H9 (cell line): ENCODE measurements around the gene PYGO2. TPM values are rescaled to one million over a fixed set of nuclear protein-coding genes. Genes with fewer than 3 reads are reported as not detected.

Experiments used
- DNase-seq: peaks from one replicate; pipeline ENCODE4 v3.0.0-alpha.2; 2017
- H2AFZ ChIP-seq: one replicate; pipeline ENCODE4 v1.6.1; 2013; ENCODE audit warnings: mild to moderate bottlenecking, low read length, control low read depth, moderate library complexity
- H2AK5ac ChIP-seq: 2 replicates; pipeline ENCODE4 v1.6.1; 2013; ENCODE audit warnings: low read length, control low read depth, mixed read lengths; ENCODE audit not compliant: insufficient read length
- H2BK120ac ChIP-seq: one replicate; pipeline ENCODE4 v1.6.1; 2013; ENCODE audit warnings: low read depth, mild to moderate bottlenecking, low read length, control low read depth, inconsistent platforms; ENCODE audit not compliant: poor library complexity, severe bottlenecking
- H2BK12ac ChIP-seq: 2 replicates; pipeline ENCODE4 v1.6.1; 2013; ENCODE audit warnings: low read length, control low read depth, mixed read lengths, low read depth; ENCODE audit not compliant: insufficient read length
- H2BK15ac ChIP-seq: 2 replicates; pipeline ENCODE4 v1.6.1; 2013; ENCODE audit warnings: low read depth, low read length, control low read depth
- H2BK20ac ChIP-seq: one replicate; pipeline ENCODE4 v1.6.1; 2013; ENCODE audit warnings: low read depth, mild to moderate bottlenecking, low read length, control low read depth, inconsistent platforms; ENCODE audit not compliant: poor library complexity, severe bottlenecking
- H2BK5ac ChIP-seq: 2 replicates; pipeline ENCODE4 v1.6.1; 2013; ENCODE audit warnings: low read length, control low read depth, mixed read lengths; ENCODE audit not compliant: insufficient read length
- H3K14ac ChIP-seq: 2 replicates; pipeline ENCODE4 v1.6.1; 2013; ENCODE audit warnings: low read length, control low read depth; ENCODE audit not compliant: insufficient read depth
- H3K18ac ChIP-seq: 2 replicates; pipeline ENCODE4 v1.6.1; 2013; ENCODE audit warnings: low read depth, mild to moderate bottlenecking, mixed read lengths, low read length, control low read depth; ENCODE audit not compliant: insufficient read length
- H3K23ac ChIP-seq: 2 replicates; pipeline ENCODE4 v1.6.1; 2013; ENCODE audit warnings: low read length, control low read depth, mixed read lengths, low read depth; ENCODE audit not compliant: insufficient read length
- H3K23me2 ChIP-seq: 2 replicates; pipeline ENCODE4 v1.6.1; 2013; ENCODE audit warnings: low read depth, mild to moderate bottlenecking, mixed read lengths, low read length, control low read depth; ENCODE audit not compliant: insufficient read length, poor library complexity, severe bottlenecking
- H3K27ac ChIP-seq: 2 replicates; pipeline ENCODE4 v1.5.1; 2013; ENCODE audit warnings: low read length, control low read depth, mixed read lengths, low read depth; ENCODE audit not compliant: insufficient read length
- H3K27me3 ChIP-seq: 2 replicates; pipeline ENCODE4 v1.6.1; 2013; ENCODE audit warnings: low read length, control low read depth, inconsistent platforms; ENCODE audit not compliant: insufficient read depth
- H3K4ac ChIP-seq: 2 replicates; pipeline ENCODE4 v1.6.1; 2013; ENCODE audit warnings: low read depth, mild to moderate bottlenecking, control low read depth, inconsistent platforms, low read length, moderate library complexity
- H3K4me1 ChIP-seq: 2 replicates; pipeline ENCODE4 v1.6.1; 2013; ENCODE audit warnings: low read length, control low read depth, inconsistent platforms; ENCODE audit not compliant: insufficient read depth
- H3K4me2 ChIP-seq: 2 replicates; pipeline ENCODE4 v1.6.1; 2013; ENCODE audit warnings: low read length, control low read depth, mixed read lengths; ENCODE audit not compliant: insufficient read length, insufficient read depth
- H3K56ac ChIP-seq: 2 replicates; pipeline ENCODE4 v1.6.1; 2013; ENCODE audit warnings: low read depth, mild to moderate bottlenecking, mixed read lengths, low read length, control low read depth; ENCODE audit not compliant: insufficient read length
- H3K79me1 ChIP-seq: 2 replicates; pipeline ENCODE4 v1.6.1; 2013; ENCODE audit warnings: low read depth, mild to moderate bottlenecking, moderate library complexity, low read length, control low read depth, inconsistent platforms; ENCODE audit not compliant: insufficient read depth, poor library complexity, severe bottlenecking
- H3K79me2 ChIP-seq: 2 replicates; pipeline ENCODE4 v1.6.1; 2013; ENCODE audit warnings: low read length, control low read depth, inconsistent platforms; ENCODE audit not compliant: insufficient read depth
- H3K9ac ChIP-seq: 2 replicates; pipeline ENCODE4 v1.6.1; 2013; ENCODE audit warnings: low read length, control low read depth, mixed read lengths; ENCODE audit not compliant: insufficient read length; ENCODE audit errors: extremely low read depth
- H3K9me3 ChIP-seq: one replicate; pipeline ENCODE4 v1.6.1; 2013; ENCODE audit warnings: low read depth, low read length, inconsistent platforms; ENCODE audit not compliant: control insufficient read depth
- H3T11ph ChIP-seq: one replicate; pipeline ENCODE4 v1.6.1; 2013; ENCODE audit warnings: mild to moderate bottlenecking, low read length, control low read depth, inconsistent platforms
- H4K20me1 ChIP-seq: one replicate; pipeline ENCODE4 v1.6.1; 2013; ENCODE audit not compliant: control insufficient read depth, insufficient read length, insufficient read depth
- H4K5ac ChIP-seq: 2 replicates; pipeline ENCODE4 v1.6.1; 2013; ENCODE audit warnings: low read depth, mild to moderate bottlenecking, mixed read lengths, low read length, control low read depth; ENCODE audit not compliant: insufficient read length
- H4K8ac ChIP-seq: replicated peaks from 2 replicates; pipeline ENCODE4 v1.6.1; 2013; ENCODE audit warnings: low read length, control low read depth, mixed read lengths, low read depth; ENCODE audit not compliant: insufficient read length
- H4K91ac ChIP-seq: 2 replicates; pipeline ENCODE4 v1.6.1; 2013; ENCODE audit warnings: low read depth, mild to moderate bottlenecking, moderate library complexity, mixed read lengths, low read length, control low read depth; ENCODE audit not compliant: insufficient read length
- H3K27ac Mint-ChIP-seq, 3 experiments: 2 replicates in 2 of 3; 3 replicates in 1 of 3; pipeline ENCODE4 v1.8.0; 2020 to 2021; ENCODE audit warnings: mixed read lengths in 3 of 3, mild to moderate bottlenecking in 1 of 3, moderate library complexity in 1 of 3
- H3K27me3 Mint-ChIP-seq: 2 replicates; pipeline ENCODE4 v1.8.0; 2021; ENCODE audit warnings: low read depth, mild to moderate bottlenecking, moderate library complexity, mixed read lengths
- H3K36me3 Mint-ChIP-seq, 3 experiments: 2 replicates in 2 of 3; 3 replicates in 1 of 3; pipeline ENCODE4 v1.8.0; 2020 to 2021; ENCODE audit warnings: low read depth in 3 of 3, mixed read lengths in 3 of 3; ENCODE audit not compliant: insufficient read depth in 1 of 3
- H3K4me1 Mint-ChIP-seq, 2 experiments: 2 replicates each; pipeline ENCODE4 v1.8.0; 2020; ENCODE audit warnings: mixed read lengths in 2 of 2
- H3K4me3 Mint-ChIP-seq, 2 experiments: 2 replicates in 1 of 2; 3 replicates in 1 of 2; pipeline ENCODE4 v1.8.0; 2020 to 2021; ENCODE audit warnings: mild to moderate bottlenecking in 2 of 2, mixed read lengths in 2 of 2, moderate library complexity in 1 of 2
- H3K9me3 Mint-ChIP-seq, 2 experiments: 2 replicates in 1 of 2; 3 replicates in 1 of 2; pipeline ENCODE4 v1.8.0; 2020; ENCODE audit warnings: mild to moderate bottlenecking in 2 of 2, mixed read lengths in 2 of 2, moderate library complexity in 1 of 2
- WGBS: extraction: QIAGEN DNeasy Blood & Tissue Kit; methylation state at CpG from one replicate; pipeline ENCODE4 v1.1.7; 2013; ENCODE audit warnings: missing lambda C conversion rate, low lambda C conversion rate, mixed read lengths; ENCODE audit not compliant: insufficient read length; ENCODE audit errors: extremely low coverage; 5-methylcytosine and 5-hydroxymethylcytosine counted together
- total RNA-seq: library from RNA; stranded (reverse); gene quantifications from 2 replicates; pipeline ENCODE4 v1.2.1, GENCODE V29; 2021
- TF ChIP-seq, protein P1 (sequence below): fragments of 200-600 bp; sonication (generic); conservative IDR thresholded peaks from 3 replicates; pipeline ENCODE4 v1.8.0; 2021; ENCODE audit warnings: antibody characterized with exemption, mild to moderate bottlenecking

PYGO2 gene
- total RNA-seq, 1 experiment from 2014 or later, result 38.7 TPM

DNA sequence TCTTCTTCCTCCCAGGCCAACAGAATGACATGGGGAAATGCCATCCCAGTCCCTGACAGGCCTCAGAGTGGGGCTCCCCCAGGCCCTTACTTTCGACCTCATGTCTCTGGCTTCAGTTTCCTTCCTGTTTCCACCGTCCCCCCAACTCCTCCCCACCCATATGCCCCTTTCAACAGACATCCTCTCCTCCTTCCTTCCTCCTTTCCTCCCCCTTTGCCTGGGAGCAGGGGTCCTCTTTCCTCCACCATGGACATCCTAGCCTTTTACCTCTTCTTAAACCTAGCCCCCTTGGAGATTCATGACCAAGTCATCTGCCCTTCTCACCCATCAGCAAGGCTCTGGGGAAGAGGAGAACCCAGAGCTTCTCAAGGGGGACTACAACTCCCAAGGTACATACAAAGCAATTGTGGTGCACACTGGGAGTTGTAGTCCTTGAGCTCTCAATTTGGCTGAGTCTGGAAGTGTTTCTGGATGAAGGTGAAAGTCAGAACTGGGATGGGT lies 45.1 kb upstream of the PYGO2 start:
- no peak overlapping the region; a peak in 1 of 5 replicates for H3K4me3 Mint-ChIP-seq
- H3K4me1 Mint-ChIP-seq, result peaks cover 42 to 57% of the 10 kb centered on the region in 2 experiments
- Histone ChIP-seq H2BK20ac (no peak overlapping the region), H3K79me1 (no peaks in the 10 kb centered on the region), H3K27me3 (no peaks in the 10 kb centered on the region), H2AK5ac (no peak overlapping the region), H3K23ac (no peak overlapping the region), H3K27ac (no peak overlapping the region), H3K18ac (no peak overlapping the region), H3T11ph (no peak overlapping the region), H2BK12ac (no peak overlapping the region), H3K79me2 (no peaks in the 10 kb centered on the region; the same call in 1 of the 2 replicates), H3K4me2 (no peak overlapping the region), H4K20me1 (no peaks in the 10 kb centered on the region), H3K4ac (no peak overlapping the region), H4K91ac (no peak overlapping the region), H4K8ac (no peak overlapping the region), H3K9ac (no peak overlapping the region), H3K4me1 (peaks cover 5% of the 10 kb centered on the region; the same call in 1 of the 2 replicates), H3K56ac (no peak overlapping the region), H2AFZ (no peak overlapping the region), H3K14ac (no peak overlapping the region), H4K5ac (no peak overlapping the region), H2BK15ac (no peak overlapping the region), H2BK5ac (no peak overlapping the region), H2BK120ac (no peak overlapping the region), H3K9me3 (no peaks in the 10 kb centered on the region), H3K23me2 (peaks cover 13% of the 10 kb centered on the region)
- DNase-seq, result no peak
- no CpG with 5 or more reads among the region's 2 CpGs for WGBS
- H3K27ac Mint-ChIP-seq, result peak overlapping the region in 2 of 3 experiments; percentile 9 to 64; a peak in 4 of 7 replicates
- TF ChIP-seq, protein P1, sequence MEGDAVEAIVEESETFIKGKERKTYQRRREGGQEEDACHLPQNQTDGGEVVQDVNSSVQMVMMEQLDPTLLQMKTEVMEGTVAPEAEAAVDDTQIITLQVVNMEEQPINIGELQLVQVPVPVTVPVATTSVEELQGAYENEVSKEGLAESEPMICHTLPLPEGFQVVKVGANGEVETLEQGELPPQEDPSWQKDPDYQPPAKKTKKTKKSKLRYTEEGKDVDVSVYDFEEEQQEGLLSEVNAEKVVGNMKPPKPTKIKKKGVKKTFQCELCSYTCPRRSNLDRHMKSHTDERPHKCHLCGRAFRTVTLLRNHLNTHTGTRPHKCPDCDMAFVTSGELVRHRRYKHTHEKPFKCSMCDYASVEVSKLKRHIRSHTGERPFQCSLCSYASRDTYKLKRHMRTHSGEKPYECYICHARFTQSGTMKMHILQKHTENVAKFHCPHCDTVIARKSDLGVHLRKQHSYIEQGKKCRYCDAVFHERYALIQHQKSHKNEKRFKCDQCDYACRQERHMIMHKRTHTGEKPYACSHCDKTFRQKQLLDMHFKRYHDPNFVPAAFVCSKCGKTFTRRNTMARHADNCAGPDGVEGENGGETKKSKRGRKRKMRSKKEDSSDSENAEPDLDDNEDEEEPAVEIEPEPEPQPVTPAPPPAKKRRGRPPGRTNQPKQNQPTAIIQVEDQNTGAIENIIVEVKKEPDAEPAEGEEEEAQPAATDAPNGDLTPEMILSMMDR, result no peak
- H3K27me3 Mint-ChIP-seq, result no peaks in the 10 kb centered on the region
- no peaks in the 10 kb centered on the region; a peak in 2 of 7 replicates for H3K36me3 Mint-ChIP-seq
- no peaks in the 10 kb centered on the region; a peak in 1 of 5 replicates for H3K9me3 Mint-ChIP-seq
